Heart left ventricle (tissue), 16 donors: ENCODE measurements around the gene NEK5. TPM values are rescaled to one million over a fixed set of nuclear protein-coding genes. Genes with fewer than 3 reads are reported as not detected.

Experiments
- ATAC-seq, 4 donors: fragments of 200-7000 bp; cut with Tn5 transposase; one replicate each; pipeline ENCODE4 v1.9.1; 2020 to 2022; ENCODE audit warnings: moderate library complexity in 4 of 4, mild to moderate bottlenecking in 3 of 4, moderate number of reproducible peaks in 1 of 4
- DNase-seq, 5 donors: peaks; one replicate each; pipeline ENCODE4 v3.0.0-alpha.2; 2020
- H3K27ac ChIP-seq, 12 donors: fragments of 200-600 bp; sonication (generic) in 4 of 12; one replicate each; pipeline versions ENCODE4 v1.5.0 to v1.8.0; 2016 to 2022; ENCODE audit warnings: mild to moderate bottlenecking in 2 of 12
- H3K27me3 ChIP-seq, 9 donors: fragments of 200-600 bp; sonication (generic) in 2 of 9; one replicate each; pipeline versions ENCODE4 v1.5.1 to v1.8.0; 2016 to 2022; ENCODE audit warnings: mild to moderate bottlenecking in 3 of 9
- H3K36me3 ChIP-seq, 9 donors: fragments of 200-600 bp; sonication (generic) in 2 of 9; one replicate each; pipeline versions ENCODE4 v1.5.0 to v1.8.0; 2018 to 2022; ENCODE audit warnings: mild to moderate bottlenecking in 2 of 9
- H3K4me1 ChIP-seq, 12 donors: fragments of 200-600 bp; sonication (generic) in 4 of 12; one replicate each; pipeline versions ENCODE4 v1.5.0 to v1.8.0; 2016 to 2022; ENCODE audit warnings: mild to moderate bottlenecking in 3 of 12
- H3K4me3 ChIP-seq, 12 donors: fragments of 200-600 bp; sonication (generic) in 4 of 12; one replicate each; pipeline versions ENCODE4 v1.5.0 to v1.8.0; 2017 to 2022; ENCODE audit warnings: mild to moderate bottlenecking in 9 of 12, moderate library complexity in 4 of 12
- H3K9me3 ChIP-seq, 12 donors: fragments of 200-600 bp; sonication (generic) in 4 of 12; one replicate each; pipeline versions ENCODE4 v1.5.0 to v1.8.0; 2016 to 2022; ENCODE audit warnings: mild to moderate bottlenecking in 1 of 12
- POLR2A ChIP-seq, 2 donors: fragments of 450-650 bp; IDR thresholded peaks; one replicate each; pipeline ENCODE4 v1.6.1; 2017; ENCODE audit warnings: antibody characterized with exemption in 2 of 2, mild to moderate bottlenecking in 2 of 2, moderate library complexity in 2 of 2
- WGBS, 4 donors: extraction: QIAGEN DNeasy Blood & Tissue Kit in 2 of 4; methylation state at CpG; one replicate each; pipeline versions ENCODE4 v1.1.5 to v1.1.7; 2013 to 2018; 5-methylcytosine and 5-hydroxymethylcytosine counted together
- intact Hi-C, 10 donors: fragments of 100-400 bp; cut with DNase I; formaldehyde crosslinking; loops; one replicate each; pipeline versions ENCODE4 v1.11.1 to v1.14.2; 2022
- polyA plus RNA-seq, 2 donors: library from polyadenylated mRNA; stranded (reverse); fragments of 200-250 nt; gene quantifications; one replicate each; pipeline ENCODE4 v1.2.3, GENCODE V29; 2013
- total RNA-seq, 9 donors: library from RNA; depleted of rRNA in 2 of 9; stranded (reverse); fragments of >200 nt in 2 of 9; fragmentation: NEBNext Ultra II Directional in 3 of 9; extraction: Animal tissue kit (Norgen Biotek cat#: 25700) in 3 of 9; gene quantifications; one replicate each; pipeline versions ENCODE4 v1.1.0 to v1.2.4, GENCODE V29; 2016 to 2023
- TF ChIP-seq, protein P1 (sequence below), 12 donors: fragments of 200-600 bp; sonication (generic) in 4 of 12; IDR thresholded peaks; one replicate each; pipeline versions ENCODE4 v1.5.0 to v1.8.0; 2018 to 2022; ENCODE audit warnings: antibody characterized with exemption in 12 of 12, mild to moderate bottlenecking in 5 of 12
- donor health status: ischemic (EF 13 %, LVEDD 7.1; RV severe dilation, severe dysfunction).
- donor health status: healthy with polysubstance abuse.
- donor health status: DM: no; HTN: yes; CAD: no.
- donor health status: DM: no; HTN: no; CAD: no.
- donor health status: ischemic (EF 25% LVEDD 6.9; RV normal size, moderate dysfunction).
- donor health status: ischemic (EF 25% LVEDD 5.7; RV mildly dilated, moderate dysfunction).
- donor health status: healthy.
- donor health status: DM: yes; HTN: yes; CAD: no.
- donor health status: ischemic (EF 35%, LVEDD 5.7; RV mildly dilated, moderate dysfunction).
- donor health status: nonischemic (EF 11% LVEDD 7.7; RV severe dilation, severe dysfunction).
- donor health status: DM: yes; HTN: yes; CAD: no.
- donor health status: PGD.
- donor health status: ischemic (EF 29% LVEDD 5.4; RV normal size, mild dysfunction).
- donor health status: nonischemic (EF 23%, LVEDD 6.1; RV moderate dilation, normal function).

Gene NEK5
- total and polyA plus RNA-seq, 11 donors: 0.04 to 1.1 (median 0.41) TPM; not detected in 3

DNA sequence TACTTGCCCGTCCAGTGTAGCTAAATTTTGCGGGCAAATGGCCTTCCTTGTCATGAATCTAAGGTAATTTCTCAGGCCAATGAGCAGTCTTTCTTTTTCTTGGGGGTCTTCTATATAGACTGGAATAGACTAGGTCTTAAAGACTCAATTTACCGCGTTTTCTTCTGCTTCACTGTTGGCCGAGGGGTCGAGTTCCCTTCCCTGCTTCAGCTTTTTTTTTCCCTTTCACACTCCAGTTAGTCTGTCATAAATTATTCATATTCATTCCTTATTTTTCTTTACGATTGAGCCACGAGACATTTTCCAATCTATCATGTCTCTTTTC lies 116.4 kb downstream of the NEK5 start:
- H3K27me3 ChIP-seq: peaks cover 0 to 9% (median 0%) of the 10 kb centered on the region in 9 donors
- peak overlapping the region in 11 of 12 donors; percentile 27 to 89 (median 81) for H3K27ac ChIP-seq
- WGBS, 4 donors: 0 to 1% (median 0%) methylated on average over 8 of the region's 8 CpGs
- no peak for DNase-seq
- no peaks in the 10 kb centered on the region for H3K9me3 ChIP-seq
- peaks cover 0 to 7% (median 1%) of the 10 kb centered on the region in 9 donors for H3K36me3 ChIP-seq
- peaks cover 0 to 32% (median 21%) of the 10 kb centered on the region in 12 donors for H3K4me1 ChIP-seq
- TF ChIP-seq, protein P1, sequence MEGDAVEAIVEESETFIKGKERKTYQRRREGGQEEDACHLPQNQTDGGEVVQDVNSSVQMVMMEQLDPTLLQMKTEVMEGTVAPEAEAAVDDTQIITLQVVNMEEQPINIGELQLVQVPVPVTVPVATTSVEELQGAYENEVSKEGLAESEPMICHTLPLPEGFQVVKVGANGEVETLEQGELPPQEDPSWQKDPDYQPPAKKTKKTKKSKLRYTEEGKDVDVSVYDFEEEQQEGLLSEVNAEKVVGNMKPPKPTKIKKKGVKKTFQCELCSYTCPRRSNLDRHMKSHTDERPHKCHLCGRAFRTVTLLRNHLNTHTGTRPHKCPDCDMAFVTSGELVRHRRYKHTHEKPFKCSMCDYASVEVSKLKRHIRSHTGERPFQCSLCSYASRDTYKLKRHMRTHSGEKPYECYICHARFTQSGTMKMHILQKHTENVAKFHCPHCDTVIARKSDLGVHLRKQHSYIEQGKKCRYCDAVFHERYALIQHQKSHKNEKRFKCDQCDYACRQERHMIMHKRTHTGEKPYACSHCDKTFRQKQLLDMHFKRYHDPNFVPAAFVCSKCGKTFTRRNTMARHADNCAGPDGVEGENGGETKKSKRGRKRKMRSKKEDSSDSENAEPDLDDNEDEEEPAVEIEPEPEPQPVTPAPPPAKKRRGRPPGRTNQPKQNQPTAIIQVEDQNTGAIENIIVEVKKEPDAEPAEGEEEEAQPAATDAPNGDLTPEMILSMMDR (IDR thresholded peaks at IDR 0.05): no peak
- no peak for TF ChIP-seq POLR2A (IDR thresholded peaks at IDR 0.05)
- peak in 1 of 4 donors; percentile 0 for ATAC-seq
- intact Hi-C loops: loop anchor here in 4 of 10 donors (1.0 to 10.0 kb wide), 8 partner anchors 45 to 442 kb away; partner anchors contain the start of genes CKAP2 (in 1 of the 4), VPS36 (in 1 of the 4) and WDFY2 (in 1 of the 4)
- H3K4me3 ChIP-seq: peak overlapping the region; percentile 63 to 98 (median 88)

DNA sequence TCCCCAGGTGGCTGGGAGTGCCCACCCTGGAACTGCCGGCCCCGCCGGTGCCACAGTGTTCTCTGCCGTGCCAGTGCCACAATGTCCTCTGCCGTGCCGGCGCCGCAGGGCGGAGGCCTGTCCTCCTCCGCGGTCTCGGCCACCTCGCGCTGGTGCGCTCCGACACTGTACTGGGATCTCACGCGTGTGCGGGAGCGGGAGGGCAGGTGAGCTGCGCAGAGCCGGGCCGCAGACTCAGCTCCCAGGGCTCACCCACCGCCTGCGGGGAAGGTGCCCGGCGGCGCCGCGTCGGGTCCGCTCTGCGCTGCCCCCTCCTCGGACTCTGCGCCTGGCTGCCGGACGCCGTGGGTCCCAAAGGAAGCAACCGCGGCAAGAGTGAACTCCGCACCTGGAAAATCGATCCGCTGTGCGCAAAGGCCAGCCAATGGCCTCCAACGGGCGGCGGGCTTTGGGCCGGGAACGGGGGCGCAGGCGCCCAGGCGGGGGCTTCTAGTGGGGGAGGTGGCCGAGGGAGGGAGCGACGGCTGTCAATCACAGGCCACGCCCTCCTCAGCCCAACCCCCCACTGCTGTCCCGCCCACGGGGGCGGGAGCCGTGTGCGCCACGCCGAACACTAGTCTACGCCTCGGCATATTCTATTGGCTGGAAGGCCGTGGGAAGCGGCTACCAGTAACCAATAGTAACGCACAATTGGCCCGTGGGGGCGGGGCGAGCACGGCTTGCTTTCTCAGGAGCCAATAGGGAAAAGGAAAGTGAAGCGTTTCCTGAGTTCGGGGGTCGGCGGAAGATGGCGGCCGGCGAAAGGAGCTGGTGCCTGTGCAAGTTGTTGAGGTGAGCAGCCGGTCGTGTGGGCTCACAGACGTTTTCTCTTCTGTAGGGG lies 117.0 kb downstream of the NEK5 start, which contains the start of gene ALG11:
Gene ALG11, plus strand, starts transcription at position 767 of the 880 bp plus-strand sequence. Its CDS starts 21 bp downstream, at position 788.
- H3K4me3 ChIP-seq: peak within 1 kb of the TSS; percentile 63 to 98 (median 91)
- peak; percentile 100 for ATAC-seq
- DNase-seq: peak; percentile 99 to 100 (median 100)
- H3K36me3 ChIP-seq: peaks cover 0 to 6% (median 0%) of the 10 kb centered on the region in 9 donors
- TF ChIP-seq POLR2A (IDR thresholded peaks at IDR 0.05): peak in 1 of 2 donors; percentile 30
- TF ChIP-seq, protein P1 (IDR thresholded peaks at IDR 0.05): peak in 2 of 12 donors; percentile 5 to 16
- peaks cover 0 to 32% (median 21%) of the 10 kb centered on the region in 12 donors for H3K4me1 ChIP-seq
- peak within 1 kb of the TSS; percentile 64 to 90 (median 84) for H3K27ac ChIP-seq
- WGBS, 4 donors: 0% methylated on average over 31 to 82 of the region's 82 CpGs
- H3K9me3 ChIP-seq: no peaks in the 10 kb centered on the region
- peaks cover 0 to 9% (median 0%) of the 10 kb centered on the region in 9 donors for H3K27me3 ChIP-seq
- intact Hi-C loops: loop anchor here in 4 of 10 donors (1.0 to 10.0 kb wide), 8 partner anchors 45 to 443 kb away; partner anchors contain the start of genes CKAP2 (in 1 of the 4), VPS36 (in 1 of the 4) and WDFY2 (in 1 of the 4)

DNA sequence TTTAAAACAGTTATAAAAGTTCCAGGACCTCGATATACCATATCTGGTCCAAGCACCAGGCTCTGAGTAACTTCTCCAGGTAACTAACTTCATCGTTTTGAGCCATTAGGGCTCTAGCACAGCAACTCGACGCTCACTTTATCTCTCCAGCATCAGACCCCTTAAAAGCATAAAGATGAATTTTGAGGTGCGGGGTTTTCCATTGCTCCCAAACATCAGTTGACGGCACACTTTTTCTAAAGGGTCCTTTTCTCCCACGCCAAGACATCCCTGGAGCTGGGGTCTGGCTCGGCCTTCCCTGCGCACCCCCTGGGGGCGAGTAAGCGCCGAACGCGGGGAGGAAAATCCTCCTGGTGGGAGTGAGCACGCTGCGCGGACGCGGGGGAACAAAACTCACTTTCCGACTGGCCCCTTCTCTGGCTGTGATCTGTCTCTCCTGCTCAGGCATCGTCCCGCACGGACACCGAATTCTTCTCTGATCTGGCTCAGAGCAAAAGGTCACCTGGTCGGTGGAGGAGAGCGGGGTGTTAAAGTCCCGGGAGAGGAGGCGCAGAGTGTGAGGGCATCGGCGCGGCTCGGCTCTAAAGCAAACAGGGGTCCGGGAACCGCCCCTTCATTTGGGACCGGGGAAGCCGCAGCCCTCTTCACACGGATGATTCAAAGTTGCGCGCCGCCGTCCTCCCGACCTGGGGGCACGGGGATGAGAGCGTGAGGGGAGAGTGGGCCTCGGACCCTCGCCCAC lies 117.8 kb downstream of the NEK5 start, which contains the start of gene ATP7B:
Gene ATP7B, minus strand, starts transcription at position 561 of the 742 bp plus-strand sequence. Its CDS starts 113 bp downstream, at position 448.
- TF ChIP-seq, protein P1 (IDR thresholded peaks at IDR 0.05): peak in 4 of 12 donors; percentile 9 to 31 (median 18)
- no peak for TF ChIP-seq POLR2A (IDR thresholded peaks at IDR 0.05)
- DNase-seq (peak in 3 of 5 donors; percentile 22 to 30 (median 22)), ATAC-seq (peak in 3 of 4 donors; percentile 7 to 29 (median 8))
- Histone ChIP-seq H3K27me3 (peaks cover 0 to 9% (median 0%) of the 10 kb centered on the region in 9 donors), H3K36me3 (peaks cover 0 to 6% (median 0%) of the 10 kb centered on the region in 9 donors), H3K4me1 (peaks cover 0 to 32% (median 21%) of the 10 kb centered on the region in 12 donors), H3K9me3 (no peaks in the 10 kb centered on the region), H3K4me3 (peak within 1 kb of the TSS; percentile 63 to 98 (median 91)), H3K27ac (peak within 1 kb of the TSS; percentile 64 to 90 (median 84))
- intact Hi-C loops: loop anchor here in 4 of 10 donors (5.0 to 10.0 kb wide), 7 partner anchors 76 to 444 kb away; partner anchors contain the start of genes CKAP2 (in 1 of the 4), VPS36 (in 1 of the 4) and WDFY2 (in 1 of the 4)
- WGBS, 4 donors: 3 to 5% (median 3%) methylated on average over 35 to 46 of the region's 46 CpGs
